OCI-LY7 (cell line): ENCODE measurements around the gene PLA2R1. TPM values are rescaled to one million over a fixed set of nuclear protein-coding genes. Genes with fewer than 3 reads are reported as not detected.

Experiments used
- BruUV-seq: library from RNA; stranded (reverse); fragments of 400-500 nt; replicated peaks from 2 replicates; lab custom pipeline; 2021; lab: Mats Ljungman, UMichigan
- CTCF ChIA-PET: fragments of 300-600 bp; sonication (Branson Sonifier 250); formaldehyde crosslinking; loops from one replicate; lab custom pipeline; 2022; ENCODE audit warnings: antibody characterized with exemption; ENCODE audit not compliant: unreplicated experiment; lab: Charles Lee
- POLR2A ChIA-PET: fragments of 300-600 bp; sonication (Branson Sonifier 250); formaldehyde crosslinking; loops from one replicate; lab custom pipeline; 2022; ENCODE audit warnings: antibody characterized with exemption; lab: Charles Lee
- DNase-seq: peaks from one replicate; pipeline ENCODE4 v3.0.0-alpha.2; 2015; ENCODE audit warnings: low spot score
- H2AFZ ChIP-seq: fragments of 200-600 bp; sonication (generic), shearing (Covaris generic); 2 replicates; pipeline ENCODE4 v1.6.1; 2014; ENCODE audit warnings: mild to moderate bottlenecking, antibody characterized with exemption, low read length, moderate library complexity
- H3K27ac ChIP-seq: fragments of 200-600 bp; sonication (generic); 2 replicates; pipeline ENCODE4 v1.5.1; 2014; ENCODE audit warnings: mixed run types, low read depth, mild to moderate bottlenecking, moderate library complexity, low read length, inconsistent platforms; ENCODE audit not compliant: poor library complexity, severe bottlenecking
- H3K36me3 ChIP-seq: fragments of 200-600 bp; sonication (generic); 2 replicates; pipeline ENCODE4 v1.6.1; 2014; ENCODE audit warnings: mild to moderate bottlenecking, antibody characterized with exemption, low read length, moderate library complexity, mixed read lengths; ENCODE audit not compliant: insufficient read depth
- H3K4me1 ChIP-seq: fragments of 200-600 bp; sonication (generic); 2 replicates; pipeline ENCODE4 v1.5.1; 2014; ENCODE audit warnings: mild to moderate bottlenecking, low read length; ENCODE audit not compliant: insufficient read depth, poor library complexity, severe bottlenecking
- H3K4me2 ChIP-seq: fragments of 200-600 bp; sonication (generic); 2 replicates; pipeline ENCODE4 v1.6.1; 2014; ENCODE audit warnings: mild to moderate bottlenecking, low read length
- H3K4me3 ChIP-seq: fragments of 200-600 bp; sonication (generic); 2 replicates; pipeline ENCODE4 v1.5.1; 2014; ENCODE audit warnings: mild to moderate bottlenecking, low read depth, low read length; ENCODE audit not compliant: poor library complexity, severe bottlenecking
- H3K79me2 ChIP-seq: fragments of 200-600 bp; sonication (generic); 2 replicates; pipeline ENCODE4 v1.6.1; 2016; ENCODE audit warnings: low read depth, mild to moderate bottlenecking, low read length, moderate library complexity, mixed read lengths; ENCODE audit not compliant: insufficient read depth
- H3K9me2 ChIP-seq: fragments of 200-600 bp; sonication (generic); 2 replicates; pipeline ENCODE4 v1.6.1; 2016; ENCODE audit warnings: mild to moderate bottlenecking, low read length, mixed read lengths; ENCODE audit not compliant: insufficient read depth
- H3K9me3 ChIP-seq: fragments of 200-600 bp; sonication (generic); 2 replicates; pipeline ENCODE4 v1.6.1; 2014; ENCODE audit warnings: mild to moderate bottlenecking, mixed run types, low read length, mixed read lengths
- H4K20me1 ChIP-seq: fragments of 200-600 bp; sonication (generic); 2 replicates; pipeline ENCODE4 v1.6.1; 2014; ENCODE audit warnings: mild to moderate bottlenecking, antibody characterized with exemption, low read length, moderate library complexity, mixed read lengths; ENCODE audit not compliant: insufficient read depth
- CTCF ChIP-seq: fragments of 200-600 bp; sonication (generic); conservative IDR thresholded peaks from 2 replicates; pipeline ENCODE4 v1.5.1; 2014; ENCODE audit warnings: mild to moderate bottlenecking, antibody characterized with exemption, low read length, moderate library complexity, mixed read lengths
- EZH2phosphoT487 ChIP-seq: fragments of 200-600 bp; sonication (generic); IDR thresholded peaks from 2 replicates; pipeline ENCODE4 v1.6.1; 2018; ENCODE audit warnings: low read depth, borderline replicate concordance, mild to moderate bottlenecking, mixed run types, antibody characterized with exemption, low read length, moderate library complexity, mixed read lengths
- intact Hi-C: fragments of 100-400 bp; cut with micrococcal nuclease; formaldehyde crosslinking; loops from one replicate; pipeline ENCODE4 v1.10.0; 2022; ENCODE audit not compliant: unreplicated experiment
- total RNA-seq, 2 experiments: library from RNA; depleted of rRNA in 1 of 2; stranded (reverse); fragments of >200 nt in 1 of 2; shearing (Covaris generic) in 1 of 2; gene quantifications; 2 replicates each; pipeline ENCODE4 v1.2.3, GENCODE V29; 2014 to 2022

Gene PLA2R1
- total RNA-seq, 2 experiments from 2014 or later, result not detected

DNA sequence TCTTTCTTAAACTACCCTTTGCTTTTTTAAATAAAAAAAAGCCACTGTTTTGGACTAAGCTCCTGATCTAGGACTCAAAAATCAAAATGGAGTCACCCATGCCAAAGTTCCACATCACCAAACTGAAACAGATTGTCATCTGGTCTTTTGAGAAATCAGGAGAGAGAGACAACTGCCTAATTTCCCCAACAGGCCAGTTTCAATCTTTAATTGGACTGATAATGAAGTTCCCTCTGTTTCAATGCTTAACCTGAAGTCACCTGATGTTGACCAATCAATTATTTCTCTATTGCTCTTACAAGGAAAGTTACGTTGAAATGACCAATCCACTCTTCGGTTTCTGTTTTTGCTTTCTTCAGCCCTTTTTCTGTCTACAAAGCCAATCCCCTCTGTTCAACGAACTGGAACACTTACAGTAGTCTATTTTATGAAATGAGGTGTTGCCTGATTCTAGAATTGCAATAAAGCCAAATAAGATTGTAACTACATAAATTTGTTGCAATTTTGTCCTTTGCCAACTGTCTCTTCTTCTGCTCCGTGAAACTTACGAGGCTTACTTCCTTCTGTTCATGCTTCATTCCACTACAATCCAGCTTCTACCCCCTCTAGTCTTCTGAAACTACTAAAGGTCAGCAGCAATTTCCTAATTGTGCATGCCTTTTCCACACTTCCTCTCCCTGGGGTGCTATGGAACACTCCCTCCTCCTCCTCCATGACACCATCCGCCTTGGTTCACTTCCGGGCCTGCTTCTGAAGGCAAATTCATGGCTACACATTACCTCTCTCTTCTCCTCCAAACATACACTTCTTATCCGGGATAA is 169.2 kb downstream of the PLA2R1 start:
- Histone ChIP-seq H3K4me2 (no peak overlapping the region), H3K4me1 (no peaks in the 10 kb centered on the region), H4K20me1 (no peaks in the 10 kb centered on the region), H3K9me2 (no peaks in the 10 kb centered on the region), H3K27ac (no peak overlapping the region), H3K79me2 (no peaks in the 10 kb centered on the region), H3K36me3 (no peaks in the 10 kb centered on the region), H3K4me3 (no peak overlapping the region), H3K9me3 (no peaks in the 10 kb centered on the region), H2AFZ (no peak overlapping the region)
- no peak for TF ChIP-seq CTCF
- no peak for TF ChIP-seq EZH2phosphoT487
- ChIA-PET POLR2A (interaction anchor here (1.5 kb wide), 1 partner anchor 11 kb away, joined by 4 read pairs; no protein-coding TSS in a partner anchor), CTCF (no interaction called here)
- intact Hi-C loops, result no loop called here
- BruUV-seq, result no TSS peak
- no peak for DNase-seq

DNA sequence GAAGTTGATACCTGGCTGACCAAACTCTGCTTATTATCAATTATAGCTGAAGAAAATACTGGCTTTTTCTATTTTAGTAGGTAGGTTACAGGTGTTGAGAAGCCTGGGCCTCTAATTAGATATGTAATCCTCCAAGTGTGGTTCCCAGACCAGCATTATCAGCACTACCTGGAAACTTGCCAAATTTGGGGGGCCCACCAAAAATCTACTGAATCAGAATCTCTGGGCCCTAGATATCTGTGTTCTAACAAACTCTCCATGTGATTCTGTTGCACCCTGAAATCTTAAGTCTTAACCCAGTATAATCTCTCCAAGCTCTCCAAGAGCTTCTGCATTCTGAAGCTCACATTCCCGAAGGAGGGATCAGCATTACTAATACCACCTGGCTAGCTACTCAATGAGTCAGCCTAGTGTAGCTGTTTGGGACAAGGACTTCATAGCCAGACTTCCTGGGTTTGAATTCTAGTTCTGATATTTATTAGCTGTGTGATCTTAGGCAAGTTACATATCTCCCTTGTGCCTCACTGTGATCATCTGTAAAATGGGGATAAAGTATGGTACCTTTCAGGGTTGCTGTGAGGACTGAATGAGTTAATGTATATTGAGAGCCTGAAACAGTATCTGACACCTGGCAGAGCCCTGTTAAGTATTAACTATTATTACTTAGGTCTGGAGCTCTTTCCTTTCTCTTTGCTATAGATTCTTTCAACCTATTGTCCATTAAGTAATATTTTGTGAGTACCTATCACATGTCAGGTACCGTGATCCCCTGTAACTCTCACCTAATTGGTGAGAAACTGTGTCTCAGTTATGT is 170.3 kb downstream of the PLA2R1 start:
- H3K36me3 ChIP-seq, result no peaks in the 10 kb centered on the region

GRCh38 chr2:159891267-159891588 is 171.2 kb downstream of the PLA2R1 start:
- Histone ChIP-seq H3K27ac (no peak overlapping the region), H3K9me2 (no peaks in the 10 kb centered on the region), H3K79me2 (no peaks in the 10 kb centered on the region), H4K20me1 (no peaks in the 10 kb centered on the region), H3K4me1 (no peaks in the 10 kb centered on the region), H3K36me3 (no peaks in the 10 kb centered on the region), H2AFZ (no peak overlapping the region), H3K4me2 (no peak overlapping the region), H3K9me3 (no peaks in the 10 kb centered on the region), H3K4me3 (no peak overlapping the region)
- intact Hi-C loops, result no loop called here
- ChIA-PET POLR2A (interaction anchor here (2.0 kb wide), 1 partner anchor 9 kb away, joined by 4 read pairs; no protein-coding TSS in a partner anchor), CTCF (no interaction called here)
- BruUV-seq, result no TSS peak
- no peak for TF ChIP-seq EZH2phosphoT487
- TF ChIP-seq CTCF, result no peak
- no peak for DNase-seq

More for the DNA sequence above, 170.3 kb downstream of the PLA2R1 start:
- H3K9me2 ChIP-seq, result no peaks in the 10 kb centered on the region
- no peak overlapping the region for H3K4me3 ChIP-seq
- POLR2A ChIA-PET, result interaction anchor here (0.6 to 2.0 kb wide), 5 partner anchors 8 to 1078 kb away, joined by 3 to 4 read pairs (median 3); no protein-coding TSS in a partner anchor
- H3K4me2 ChIP-seq, result no peak overlapping the region
- DNase-seq, result no peak
- no peak overlapping the region for H3K27ac ChIP-seq
- intact Hi-C loops, result no loop called here
- H3K4me1 ChIP-seq, result no peaks in the 10 kb centered on the region
- H3K79me2 ChIP-seq, result no peaks in the 10 kb centered on the region
- no peaks in the 10 kb centered on the region for H4K20me1 ChIP-seq
- BruUV-seq, result no TSS peak
- no peaks in the 10 kb centered on the region for H3K9me3 ChIP-seq
- H2AFZ ChIP-seq, result no peak overlapping the region
- CTCF ChIA-PET, result no interaction called here
- TF ChIP-seq EZH2phosphoT487, result no peak
